AG04450 (cell line): ENCODE data around the gene TTC16. TPM values are rescaled to one million over a fixed set of nuclear protein-coding genes. Genes with fewer than 3 reads are reported as not detected.

Experiments
- CTCF ChIA-PET: fragments of 300-600, 350-600 bp; formaldehyde crosslinking; extraction: SDS; loops from one replicate; lab custom pipeline; 2022; ENCODE audit warnings: antibody characterized with exemption, inconsistent platforms; lab: Charles Lee
- POLR2A ChIA-PET: fragments of 350-600 bp; formaldehyde crosslinking; extraction: SDS; loops from one replicate; lab custom pipeline; 2021; ENCODE audit warnings: antibody characterized with exemption, inconsistent platforms; lab: Yijun Ruan, JAX
- DNase-seq: peaks from one replicate; pipeline ENCODE4 v3.0.0-alpha.2; 2011; ENCODE audit warnings: low read depth, low spot score
- H3K27ac ChIP-seq: one replicate; pipeline ENCODE4 v1.5.1; 2012; ENCODE audit warnings: low read depth, low read length, control low read depth
- H3K27me3 ChIP-seq: one replicate; pipeline ENCODE4 v1.6.0; 2012; ENCODE audit warnings: low read length; ENCODE audit not compliant: control insufficient read depth, insufficient read depth
- H3K4me3 ChIP-seq: 2 replicates; pipeline ENCODE4 v1.5.1; 2011; ENCODE audit warnings: mild to moderate bottlenecking, low read depth, low read length, control low read depth
- H3K9me3 ChIP-seq: 2 replicates; pipeline ENCODE4 v1.5.1; 2012; ENCODE audit warnings: low read length; ENCODE audit not compliant: control insufficient read depth, insufficient read depth
- polyA plus RNA-seq: library from polyadenylated mRNA; depleted of rRNA; stranded (reverse); fragments of >200 nt; gene quantifications from 2 replicates; pipeline ENCODE4 v1.2.3, GENCODE V29; 2011
- TF ChIP-seq, protein P1 (sequence below): IDR thresholded peaks from 2 replicates; pipeline ENCODE4 v1.5.1; 2011; ENCODE audit warnings: low read depth, low read length, control low read depth, inconsistent platforms

Gene TTC16
- polyA plus RNA-seq, 1 experiment: not detected

- H3K9me3 ChIP-seq: peaks cover 4% of the 10 kb centered on the region; the same call in 1 of the 2 replicates
- no peak overlapping the region for H3K27ac ChIP-seq
- TF ChIP-seq, protein P1, sequence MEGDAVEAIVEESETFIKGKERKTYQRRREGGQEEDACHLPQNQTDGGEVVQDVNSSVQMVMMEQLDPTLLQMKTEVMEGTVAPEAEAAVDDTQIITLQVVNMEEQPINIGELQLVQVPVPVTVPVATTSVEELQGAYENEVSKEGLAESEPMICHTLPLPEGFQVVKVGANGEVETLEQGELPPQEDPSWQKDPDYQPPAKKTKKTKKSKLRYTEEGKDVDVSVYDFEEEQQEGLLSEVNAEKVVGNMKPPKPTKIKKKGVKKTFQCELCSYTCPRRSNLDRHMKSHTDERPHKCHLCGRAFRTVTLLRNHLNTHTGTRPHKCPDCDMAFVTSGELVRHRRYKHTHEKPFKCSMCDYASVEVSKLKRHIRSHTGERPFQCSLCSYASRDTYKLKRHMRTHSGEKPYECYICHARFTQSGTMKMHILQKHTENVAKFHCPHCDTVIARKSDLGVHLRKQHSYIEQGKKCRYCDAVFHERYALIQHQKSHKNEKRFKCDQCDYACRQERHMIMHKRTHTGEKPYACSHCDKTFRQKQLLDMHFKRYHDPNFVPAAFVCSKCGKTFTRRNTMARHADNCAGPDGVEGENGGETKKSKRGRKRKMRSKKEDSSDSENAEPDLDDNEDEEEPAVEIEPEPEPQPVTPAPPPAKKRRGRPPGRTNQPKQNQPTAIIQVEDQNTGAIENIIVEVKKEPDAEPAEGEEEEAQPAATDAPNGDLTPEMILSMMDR: no peak
- no peak overlapping the region for H3K4me3 ChIP-seq
- CTCF ChIA-PET: no interaction called here
- DNase-seq: no peak
- H3K27me3 ChIP-seq: no peaks in the 10 kb centered on the region
- POLR2A ChIA-PET: no interaction called here
Measured at GRCh38 chr9:127697575-127697974, 18.3 kb upstream of the TTC16 start.

- TF ChIP-seq, protein P1: no peak
- DNase-seq: no peak
- H3K27ac ChIP-seq: no peak overlapping the region
- H3K4me3 ChIP-seq: no peak overlapping the region
- POLR2A ChIA-PET: no interaction called here
- H3K9me3 ChIP-seq: peaks cover 4% of the 10 kb centered on the region; the same call in 1 of the 2 replicates
- CTCF ChIA-PET: no interaction called here
- H3K27me3 ChIP-seq: no peaks in the 10 kb centered on the region
Measured at GRCh38 chr9:127698386-127698785, 17.5 kb upstream of the TTC16 start.

DNA sequence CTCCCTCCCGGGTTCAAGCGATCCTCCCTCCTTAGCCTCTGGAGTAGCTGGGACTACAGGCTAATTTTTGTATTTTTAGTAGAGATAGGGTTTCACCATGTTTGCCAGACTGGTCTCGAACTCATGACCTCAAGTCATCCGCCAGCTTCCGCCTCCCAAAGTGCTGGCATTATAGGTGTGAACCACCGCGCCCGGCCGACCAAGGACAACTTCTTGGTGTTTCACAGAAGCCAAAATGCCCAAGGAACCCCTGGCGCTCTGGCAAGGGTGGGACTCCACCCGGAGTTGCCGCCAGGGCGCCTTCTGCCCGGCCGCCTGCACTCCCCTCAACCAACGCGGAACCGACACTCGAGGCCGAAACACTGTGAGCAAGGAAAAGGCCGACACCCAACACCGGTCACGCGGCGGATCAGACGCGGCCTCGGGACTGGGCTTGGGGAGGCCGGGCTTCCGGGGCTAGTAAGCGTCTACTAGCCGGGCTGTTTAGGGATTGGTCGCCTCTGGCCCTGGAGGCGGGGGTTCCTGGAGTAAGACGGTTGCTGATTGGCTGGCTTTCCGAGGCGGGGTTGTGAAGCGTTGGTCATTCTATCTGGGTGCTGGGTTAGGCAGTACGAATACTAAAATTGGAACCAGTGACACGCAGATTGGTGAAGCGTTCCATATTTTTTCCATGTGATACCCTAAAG is 16.8 kb upstream of the TTC16 start:
- peaks cover 4% of the 10 kb centered on the region; the same call in 1 of the 2 replicates for H3K9me3 ChIP-seq
- H3K4me3 ChIP-seq: peak overlapping the region; percentile 46
- POLR2A ChIA-PET: no interaction called here
- peak; percentile 92 for DNase-seq
- TF ChIP-seq, protein P1: 0 out of 2 replicates have a peak, but pooled peaks have one; percentile 7
- no peaks in the 10 kb centered on the region for H3K27me3 ChIP-seq
- H3K27ac ChIP-seq: peak overlapping the region; percentile 77
- CTCF ChIA-PET: interaction anchor here (0.7 to 1.3 kb wide), 2 partner anchors 36 to 195 kb away, joined by 3 read pairs; partner anchors contain the start of gene TOR2A

DNA sequence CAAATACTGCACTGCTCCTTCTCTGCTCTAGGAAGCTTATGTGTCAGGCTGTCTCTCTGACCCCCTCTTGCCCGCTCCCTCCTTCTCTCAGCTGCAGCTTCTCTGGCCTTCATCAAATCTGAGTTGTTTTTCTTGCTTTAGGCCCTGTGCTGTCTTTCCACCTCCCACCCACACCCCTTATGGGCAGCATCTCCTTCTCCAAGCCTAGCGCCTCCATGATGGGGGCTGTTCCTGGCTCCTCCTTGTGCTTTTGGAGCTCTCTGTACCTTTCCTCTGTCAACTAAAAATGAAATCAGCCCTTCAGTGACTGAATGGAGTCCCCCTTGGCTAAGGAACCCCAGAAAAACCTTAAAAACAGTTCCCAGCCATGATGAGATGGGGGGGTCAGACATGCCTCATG is 15.7 kb upstream of the TTC16 start:
- DNase-seq: no peak
- CTCF ChIA-PET: interaction anchor here (1.3 kb wide), 1 partner anchor 35 kb away, joined by 3 read pairs; the partner anchor contains the start of gene TOR2A
- TF ChIP-seq, protein P1: no peak

DNA sequence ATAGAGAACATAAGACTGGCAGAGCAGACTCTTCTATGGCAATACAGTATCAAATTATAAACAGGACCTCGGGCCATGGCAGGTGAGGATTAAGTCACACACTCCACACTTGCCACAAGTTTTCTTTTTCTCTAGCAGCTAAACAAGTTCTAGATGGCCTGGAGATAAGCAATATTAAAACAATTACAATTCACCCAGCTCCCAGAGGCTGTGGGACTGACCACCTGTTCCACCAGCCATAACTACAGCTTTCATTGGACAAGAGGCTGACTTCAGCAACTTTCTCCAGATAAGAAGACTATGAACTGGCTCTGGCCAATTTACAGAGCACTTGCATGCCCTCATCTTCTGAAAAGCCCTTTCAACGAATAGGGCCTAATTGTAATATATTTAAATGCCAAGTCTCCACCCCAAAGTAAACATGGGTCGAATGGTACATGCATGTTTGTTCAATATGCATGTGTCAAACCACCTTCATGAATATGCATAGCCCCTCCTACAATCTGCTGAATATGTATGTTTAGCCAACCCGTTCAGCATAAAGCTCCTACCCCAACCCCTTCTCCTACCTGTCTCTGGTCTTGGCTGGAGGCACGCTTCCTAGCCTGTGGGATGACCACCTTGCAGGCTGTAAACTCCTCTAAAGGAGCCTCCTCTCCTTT is 15.2 kb upstream of the TTC16 start:
- DNase-seq: no peak
- Histone ChIP-seq H3K27me3 (no peaks in the 10 kb centered on the region), H3K4me3 (no peak overlapping the region), H3K9me3 (peaks cover 4% of the 10 kb centered on the region; the same call in 1 of the 2 replicates), H3K27ac (no peak overlapping the region)
- TF ChIP-seq, protein P1: no peak
- POLR2A ChIA-PET: no interaction called here
- CTCF ChIA-PET: no interaction called here

More for the DNA sequence above, 15.7 kb upstream of the TTC16 start:
- Histone ChIP-seq H3K9me3 (peaks cover 4% of the 10 kb centered on the region; the same call in 1 of the 2 replicates), H3K27ac (no peak overlapping the region), H3K4me3 (no peak overlapping the region), H3K27me3 (no peaks in the 10 kb centered on the region)
- POLR2A ChIA-PET: no interaction called here
